Epithelial cell of umbilical artery (primary cell): ENCODE measurements around the gene OR51F1. TPM values are rescaled to one million over a fixed set of nuclear protein-coding genes. Genes with fewer than 3 reads are reported as not detected.

Experiments
- total RNA-seq: library from RNA; depleted of rRNA; stranded (reverse); fragments of >200 nt; gene quantifications from 2 replicates; pipeline ENCODE4 v1.2.3, GENCODE V29; 2014

The OR51F1 gene, protein sequence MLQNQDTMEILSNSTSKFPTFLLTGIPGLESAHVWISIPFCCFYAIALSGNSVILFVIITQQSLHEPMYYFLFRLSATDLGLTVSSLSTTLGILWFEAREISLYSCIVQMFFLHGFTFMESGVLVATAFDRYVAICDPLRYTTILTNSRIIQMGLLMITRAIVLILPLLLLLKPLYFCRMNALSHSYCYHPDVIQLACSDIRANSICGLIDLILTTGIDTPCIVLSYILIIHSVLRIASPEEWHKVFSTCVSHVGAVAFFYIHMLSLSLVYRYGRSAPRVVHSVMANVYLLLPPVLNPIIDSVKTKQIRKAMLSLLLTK
- not detected in 2 replicates for total RNA-seq

DNA sequence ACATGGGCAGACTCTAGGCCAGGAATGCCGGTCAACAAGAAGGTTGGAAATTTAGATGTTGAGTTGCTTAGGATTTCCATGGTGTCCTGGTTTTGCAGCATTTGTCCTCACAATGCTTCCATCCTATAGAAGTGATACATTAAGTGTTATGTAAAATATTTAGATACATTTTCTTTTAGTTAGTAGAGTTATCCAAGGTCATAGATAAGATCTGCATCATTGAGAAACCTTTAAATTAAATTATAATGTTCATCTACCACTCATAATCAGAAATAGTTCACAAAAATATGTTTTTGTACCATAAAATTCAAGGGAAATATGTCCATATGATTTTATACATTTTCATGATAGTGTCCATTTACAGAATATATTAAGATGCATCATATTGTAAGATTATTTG lies at the start of gene OR51F1:
Gene OR51F1 (minus strand): TSS at position 101 of the 400 bp plus-strand sequence. CDS start 0 bp downstream, at position 101.

DNA sequence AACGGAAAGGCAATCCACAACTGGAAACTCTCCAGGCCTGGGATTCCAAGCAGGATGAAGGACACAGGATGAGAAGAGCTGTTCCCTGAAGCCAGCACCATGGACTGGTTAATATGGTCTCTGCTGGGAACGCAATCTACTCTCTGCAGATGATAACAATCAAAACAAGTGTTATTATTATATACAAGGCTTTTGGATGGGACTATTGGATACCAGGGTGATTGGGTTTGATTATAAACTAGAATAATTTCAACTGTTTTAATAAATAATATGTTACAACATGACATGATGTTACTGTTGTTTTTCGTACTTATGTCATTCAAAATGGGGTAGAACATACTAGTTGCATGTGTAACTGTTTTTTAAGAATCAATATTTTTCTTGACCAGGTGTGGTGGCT lies 34.5 kb upstream of the OR51F1 start, which contains the start of gene OR52R1:
Gene OR52R1 (minus strand): TSS at position 101 of the 400 bp plus-strand sequence. CDS start 0 bp downstream, at position 101.

Other genes starting within 250 kb of the OR51F1 start
- not detected in 2 replicates for gene OR52M1, start 224.7 kb downstream of the OR51F1 start, total RNA-seq
- gene OR52I2, start 188.2 kb downstream of the OR51F1 start, total RNA-seq = not detected in 2 replicates
- not detected in 2 replicates for gene OR52I1, start 175.9 kb downstream of the OR51F1 start, total RNA-seq
- 11.4 and 20.1 TPM in 2 replicates for gene TRIM68, start 161.7 kb downstream of the OR51F1 start, total RNA-seq
- gene OR51D1, start 132.5 kb downstream of the OR51F1 start, total RNA-seq = not detected in 2 replicates
- gene OR51E1, start 126.0 kb downstream of the OR51F1 start, total RNA-seq = not detected in 2 replicates
- gene OR51E2, start 72.1 kb downstream of the OR51F1 start, total RNA-seq = not detected in 2 replicates
- not detected in 2 replicates for gene MMP26, start 65.2 kb downstream of the OR51F1 start, total RNA-seq
- not detected in 2 replicates for gene OR52R1, start 34.4 kb upstream of the OR51F1 start, total RNA-seq
- not detected in 2 replicates for gene OR51F2, start 51.4 kb upstream of the OR51F1 start, total RNA-seq
- gene OR51S1, start 79.3 kb upstream of the OR51F1 start, total RNA-seq = not detected in 2 replicates
- not detected in 2 replicates for gene OR51T1, start 112.0 kb upstream of the OR51F1 start, total RNA-seq
- not detected in 2 replicates for gene OR51A7, start 133.8 kb upstream of the OR51F1 start, total RNA-seq
- gene OR51G2, start 149.4 kb upstream of the OR51F1 start, total RNA-seq = not detected in 2 replicates
- not detected in 2 replicates for gene OR51G1, start 154.4 kb upstream of the OR51F1 start, total RNA-seq
- not detected in 2 replicates for gene OR51A4, start 177.7 kb upstream of the OR51F1 start, total RNA-seq
- gene OR51A2, start 185.8 kb upstream of the OR51F1 start, total RNA-seq = not detected in 2 replicates
- gene OR51L1, start 224.9 kb upstream of the OR51F1 start, total RNA-seq = not detected in 2 replicates